HG03521 (cell line): ENCODE measurements around the gene KRTAP4-8.
"Not testable (repeated sequence)": the region's sequence is repeated elsewhere in the genome, so short reads cannot be mapped to it uniquely, and the experiment has no call there.

Source experiments
- ATAC-seq: cut with Tn5 transposase; IDR thresholded peaks from one replicate; pipeline ENCODE4 v1.9.1; 2021; ENCODE audit warnings: mild to moderate bottlenecking, moderate library complexity; ENCODE audit not compliant: unreplicated experiment

The KRTAP4-8 gene

GRCh38 chr17:41108728-41109386 is 10.9 kb upstream of the KRTAP4-8 start:
- not testable (repeated sequence) for ATAC-seq

DNA sequence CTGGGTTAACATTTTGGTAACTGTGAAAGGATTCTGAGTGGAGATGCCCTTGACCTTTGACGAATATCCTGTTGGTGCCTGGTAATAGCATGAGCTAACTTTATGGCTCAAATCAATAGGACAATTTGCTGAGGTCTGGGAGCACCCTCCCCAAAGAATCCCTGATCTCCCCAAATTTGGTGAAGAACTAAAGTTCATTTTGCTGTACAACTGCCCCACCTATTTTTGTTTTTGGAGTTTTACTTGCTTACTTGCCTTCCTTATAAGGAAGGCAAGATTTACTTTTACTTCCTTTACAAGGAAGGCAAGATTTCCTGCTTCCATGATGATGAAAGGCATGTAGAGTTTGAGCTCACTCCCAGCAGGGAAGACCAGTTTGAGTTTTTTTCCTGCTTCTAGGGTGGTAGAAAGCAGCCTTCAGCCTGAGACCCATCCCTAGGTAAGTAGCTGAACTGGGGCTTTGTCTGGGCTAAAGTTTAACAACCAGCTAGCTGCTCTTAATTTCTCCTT is 10.1 kb upstream of the KRTAP4-8 start:
- ATAC-seq = no peak

- ATAC-seq = not testable (repeated sequence)
Observed at GRCh38 chr17:41105347-41105746, 7.4 kb upstream of the KRTAP4-8 start, which contains the start of gene KRTAP4-9. Gene KRTAP4-9, plus strand, starts transcription at chr17:41105389. Its CDS starts 0 bp downstream, at chr17:41105389.

DNA sequence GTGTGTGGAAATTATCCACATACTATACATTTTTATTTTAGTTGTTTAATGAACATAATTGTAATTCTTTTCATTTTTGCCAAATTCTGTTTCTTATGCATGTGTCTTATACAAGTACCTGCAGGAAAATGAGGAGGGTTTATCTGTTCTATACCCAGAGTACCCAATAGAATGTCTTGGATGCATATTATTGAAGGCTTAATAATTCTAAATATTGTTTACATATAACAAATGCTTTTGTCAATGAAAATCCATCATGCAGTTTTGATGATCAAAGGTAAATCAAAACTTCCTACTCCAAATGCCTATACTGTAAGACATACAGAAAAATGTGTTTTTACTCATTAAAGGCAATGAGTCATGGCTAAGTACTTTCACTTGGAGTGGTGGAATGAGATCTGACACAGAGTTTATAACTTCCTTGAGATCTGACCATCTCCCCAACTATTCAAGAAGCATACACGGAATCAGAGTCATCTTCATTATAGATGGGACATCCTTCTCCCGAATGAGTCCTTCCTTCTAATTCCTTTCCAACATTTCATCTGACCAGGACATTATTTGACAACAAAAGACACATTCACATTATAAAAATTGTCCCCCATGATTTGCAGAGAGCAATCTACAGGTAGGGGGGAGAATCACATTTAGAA is 6.6 kb upstream of the KRTAP4-8 start:
- not testable (repeated sequence) for ATAC-seq

- no peak for ATAC-seq
Observed at GRCh38 chr17:41103896-41104295, 6.0 kb upstream of the KRTAP4-8 start.

DNA sequence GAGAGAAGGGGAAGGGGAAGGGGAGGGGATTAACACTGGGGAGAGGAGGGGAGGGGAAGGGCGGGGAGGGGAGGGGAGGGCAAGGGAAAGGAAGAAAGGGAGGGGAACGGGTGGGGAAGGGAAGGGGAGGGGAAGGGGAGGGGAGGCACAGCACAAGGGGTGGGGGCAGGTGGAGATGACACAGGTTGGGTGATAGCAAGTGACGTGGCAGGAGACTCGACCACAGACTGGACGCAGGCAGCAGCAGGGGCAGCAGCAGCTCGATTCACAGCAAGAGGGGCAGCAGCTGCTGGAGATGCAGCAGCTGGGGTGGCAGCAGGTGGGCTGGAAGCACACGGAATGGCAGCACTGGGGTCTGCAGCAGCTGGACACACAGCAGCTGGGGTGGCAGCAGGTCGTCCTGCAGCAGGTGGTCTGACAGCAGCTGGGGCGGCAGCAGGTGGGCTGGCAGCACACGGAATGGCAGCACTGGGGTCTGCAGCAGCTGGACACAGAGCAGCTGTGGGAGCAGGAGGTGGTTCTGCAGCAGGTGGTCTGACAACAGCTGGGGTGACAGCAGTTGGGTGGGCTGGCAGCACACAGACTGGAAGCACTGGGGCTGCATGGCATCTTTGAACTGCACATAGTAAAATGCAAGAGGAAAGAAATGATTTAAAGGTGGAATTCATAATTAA is 3.8 kb upstream of the KRTAP4-8 start, which contains the start of gene KRTAP4-16:
KRTAP4-16 (minus strand) TSS at position 624 of the 674 bp plus-strand sequence; CDS start at position 624, 0 bp downstream.
- ATAC-seq = no peak

DNA sequence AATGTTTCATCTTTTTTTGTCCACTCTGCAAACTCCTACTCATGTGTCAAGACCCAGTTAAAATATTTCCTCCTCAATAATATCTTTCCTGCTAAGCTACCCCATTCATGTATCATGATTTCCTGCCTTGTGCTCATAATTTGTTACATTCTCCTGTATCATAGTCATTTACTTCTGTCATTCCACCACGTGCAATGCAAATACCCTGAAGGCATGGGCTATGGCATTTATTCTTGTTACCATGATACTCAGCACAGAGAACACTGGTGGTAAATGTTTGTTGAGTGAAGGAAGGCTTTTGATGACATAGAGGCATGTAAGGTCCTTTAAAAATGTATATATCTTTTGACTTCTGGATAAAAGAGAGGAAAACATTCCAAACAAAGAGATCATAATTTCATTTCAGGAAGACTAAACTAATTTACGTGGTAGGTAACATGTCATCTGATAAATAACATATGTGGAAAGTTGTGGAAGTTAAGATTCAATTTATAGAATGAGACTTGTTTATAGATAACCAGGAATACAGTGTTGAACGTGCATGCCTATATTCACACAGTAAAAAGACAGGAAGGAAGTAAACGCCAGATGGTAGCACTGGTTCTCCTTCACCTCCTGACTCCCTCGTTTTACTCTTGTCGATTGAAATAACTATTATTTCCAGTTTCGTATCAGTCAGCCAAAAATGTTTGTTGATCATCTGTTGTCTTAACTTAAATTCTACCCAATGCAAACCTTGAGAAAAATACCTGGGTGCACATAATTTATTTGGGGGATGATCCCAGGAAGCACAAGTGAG is 1.9 kb upstream of the KRTAP4-8 start:
- ATAC-seq = not testable (repeated sequence)

- ATAC-seq = no peak
Observed at GRCh38 chr17:41098481-41098880, 539 bp upstream of the KRTAP4-8 start.

DNA sequence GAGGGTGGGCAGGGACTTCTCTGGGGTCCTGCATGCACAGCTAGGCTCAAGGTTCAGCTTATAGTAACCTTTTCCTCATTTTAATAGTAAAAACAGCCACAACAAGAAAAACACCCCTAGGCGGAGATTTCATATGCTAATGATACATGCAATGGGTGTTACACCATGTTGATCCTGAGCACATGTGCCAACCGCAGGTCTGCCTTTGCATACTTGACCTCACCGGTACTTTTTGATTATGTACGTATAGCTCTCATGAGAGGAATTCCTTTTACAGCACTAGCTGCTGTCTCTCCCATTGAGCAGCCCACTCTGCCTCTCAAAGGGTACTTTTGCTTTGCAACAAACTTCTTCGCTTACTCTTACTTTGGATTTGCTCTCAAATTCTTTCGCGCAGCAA is 1.9 kb downstream of the KRTAP4-8 start:
- ATAC-seq = no peak

GRCh38 chr17:41088760-41089352 is 9.1 kb downstream of the KRTAP4-8 start:
- ATAC-seq = not testable (repeated sequence)

DNA sequence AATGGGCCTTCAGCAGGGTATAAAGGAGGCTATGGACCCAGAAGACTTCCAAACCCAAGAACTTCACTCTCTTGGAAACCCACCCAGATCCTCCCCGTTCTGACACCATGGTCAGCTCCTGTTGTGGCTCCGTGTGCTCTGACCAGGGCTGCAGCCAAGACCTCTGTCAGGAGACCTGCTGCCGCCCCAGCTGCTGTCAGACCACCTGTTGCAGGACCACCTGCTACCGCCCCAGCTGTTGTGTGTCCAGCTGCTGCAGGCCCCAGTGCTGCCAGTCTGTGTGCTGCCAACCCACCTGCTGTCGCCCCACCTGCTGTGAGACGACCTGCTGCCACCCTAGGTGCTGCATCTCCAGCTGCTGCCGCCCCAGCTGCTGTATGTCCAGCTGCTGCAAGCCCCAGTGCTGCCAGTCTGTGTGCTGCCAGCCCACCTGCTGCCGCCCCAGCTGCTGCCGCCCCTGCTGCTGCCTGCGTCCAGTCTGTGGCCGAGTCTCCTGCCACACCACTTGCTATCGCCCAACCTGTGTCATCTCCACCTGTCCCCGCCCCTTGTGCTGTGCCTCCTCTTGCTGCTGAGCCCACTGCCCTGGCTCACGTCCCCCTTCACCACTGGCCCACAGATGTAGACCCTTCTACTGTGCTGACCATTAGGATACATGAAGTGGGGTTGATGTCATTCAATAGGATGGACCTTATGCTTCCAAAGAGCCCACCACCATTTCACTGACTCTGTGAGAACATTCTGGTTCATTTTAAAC is 13.7 kb downstream of the KRTAP4-8 start, which contains the start of gene KRTAP4-7:
KRTAP4-7 (plus strand) TSS at position 51 of the 757 bp plus-strand sequence; CDS start at position 108, 57 bp downstream.
- ATAC-seq = not testable (repeated sequence)

DNA sequence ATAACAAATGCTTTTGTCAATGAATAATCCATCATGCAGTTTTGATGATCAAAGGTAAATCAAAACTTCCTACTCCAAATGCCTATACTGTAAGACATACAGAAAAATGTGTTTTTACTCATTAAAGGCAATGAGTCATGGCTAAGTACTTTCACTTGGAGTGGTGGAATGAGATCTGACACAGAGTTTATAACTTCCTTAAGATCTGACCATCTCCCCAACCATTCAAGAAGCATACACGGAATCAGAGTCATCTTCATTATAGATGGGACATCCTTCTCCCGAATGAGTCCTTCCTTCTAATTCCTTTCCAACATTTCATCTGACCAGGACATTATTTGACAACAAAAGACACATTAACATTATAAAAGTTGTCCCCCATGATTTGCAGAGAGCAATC is 14.5 kb downstream of the KRTAP4-8 start:
- not testable (repeated sequence) for ATAC-seq

DNA sequence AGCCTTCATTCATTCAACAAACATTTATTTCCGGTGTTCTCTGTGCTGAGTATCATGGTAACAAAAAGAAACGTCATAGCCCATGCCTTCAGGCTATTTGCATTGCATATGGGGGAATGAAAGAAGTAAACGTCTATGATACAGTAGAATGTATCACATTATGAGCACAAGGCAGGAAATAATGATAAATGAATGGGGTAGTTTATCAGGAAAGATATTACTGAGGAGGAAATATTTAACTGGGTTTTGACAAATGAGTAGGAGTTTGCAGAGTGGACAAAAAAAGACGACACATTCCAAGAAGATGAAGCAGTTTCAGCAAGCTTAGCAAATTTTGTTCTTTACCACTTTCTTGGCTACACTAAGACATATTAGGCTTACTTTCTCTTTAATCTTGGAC is 15.3 kb downstream of the KRTAP4-8 start:
- ATAC-seq = no peak

GRCh38 chr17:41076788-41077187 is 21.2 kb downstream of the KRTAP4-8 start:
- no peak for ATAC-seq

DNA sequence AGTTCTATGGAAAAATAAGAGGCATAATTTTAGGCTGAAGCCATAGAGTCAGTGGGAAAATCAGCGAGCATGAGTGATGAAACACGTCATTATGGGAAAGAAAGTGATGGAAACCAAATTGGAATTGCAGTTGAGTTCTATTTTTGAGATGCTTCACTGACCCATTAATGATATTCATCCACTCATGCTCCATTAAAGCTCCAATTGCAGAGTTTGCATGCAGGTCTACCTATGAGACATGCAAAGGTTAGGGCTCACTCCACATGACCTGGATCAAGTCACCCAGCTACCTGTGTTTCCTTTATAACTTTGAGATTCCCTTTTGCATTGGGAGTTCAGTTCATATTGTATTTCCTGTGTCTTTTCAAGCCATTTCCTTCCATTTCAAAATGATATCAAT is 24.3 kb downstream of the KRTAP4-8 start:
- no peak for ATAC-seq

- ATAC-seq = no peak
Observed at GRCh38 chr17:41071606-41072360, 26.2 kb downstream of the KRTAP4-8 start.

- ATAC-seq = no peak
Observed at GRCh38 chr17:41069031-41069430, 28.9 kb downstream of the KRTAP4-8 start.

- ATAC-seq = no peak
Observed at GRCh38 chr17:41067281-41067680, 30.7 kb downstream of the KRTAP4-8 start.
